ENCODE measurements around the gene DYNC1H1.
"Not testable (repeated sequence)": the region's sequence is repeated elsewhere in the genome, so short reads cannot be mapped to it uniquely, and the experiment has no call there.

DYNC1H1 gene

DNA sequence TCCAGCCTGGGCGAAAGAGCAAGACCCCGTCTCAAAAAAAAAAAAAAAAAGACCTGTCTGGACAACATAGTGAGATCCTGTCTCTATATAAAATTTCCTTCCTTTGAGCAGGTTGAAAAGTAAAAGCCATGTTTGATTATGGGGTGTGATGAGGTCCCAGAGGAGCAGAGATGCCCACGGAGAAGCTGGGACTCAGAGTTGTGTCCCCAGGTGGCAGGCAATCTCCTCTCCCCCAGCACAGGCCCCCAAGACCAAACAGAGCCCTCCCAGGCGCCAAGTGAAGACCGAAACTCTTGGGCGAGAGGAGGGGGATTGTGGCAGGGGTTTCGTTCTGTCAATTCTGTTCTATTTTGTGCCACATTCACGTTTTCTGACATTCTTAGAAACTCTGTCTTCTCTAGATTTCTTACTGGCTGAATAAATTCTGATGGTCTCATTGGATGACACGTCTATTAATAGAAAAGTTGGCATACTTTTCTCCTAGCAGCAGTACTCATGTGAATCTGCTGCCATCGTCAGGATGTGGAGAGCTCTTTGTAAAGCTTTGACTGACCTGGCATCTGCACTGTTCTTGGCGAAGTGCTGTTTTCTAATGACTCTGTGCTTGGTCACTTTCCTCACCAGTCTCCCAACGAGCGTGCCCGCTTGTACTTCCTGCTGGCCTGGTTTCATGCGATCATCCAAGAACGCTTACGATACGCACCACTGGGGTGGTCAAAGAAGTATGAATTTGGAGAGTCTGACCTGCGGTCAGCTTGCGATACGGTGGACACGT lies 79.1 kb downstream of the DYNC1H1 start:
- DNase-seq: peak in 1 of 6 experiments; percentile 3

DNA sequence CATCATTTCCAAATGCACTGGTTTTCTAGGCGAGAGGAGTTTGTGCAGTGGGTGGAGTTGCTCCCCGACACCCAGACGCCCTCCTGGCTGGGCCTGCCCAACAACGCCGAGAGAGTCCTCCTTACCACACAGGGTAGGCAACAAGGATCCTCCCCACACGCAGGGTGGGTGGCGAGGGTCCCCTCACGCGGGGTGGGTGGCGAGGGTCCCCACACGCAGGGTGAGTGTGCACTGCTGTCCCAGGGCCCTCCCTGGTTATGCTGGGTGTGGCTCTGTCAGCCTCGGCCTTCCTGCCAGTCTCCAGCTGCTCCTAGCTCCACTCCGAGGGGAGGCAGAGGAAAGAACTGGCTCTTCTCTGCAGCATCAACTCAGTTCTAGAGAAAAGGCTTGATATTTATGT lies 80.2 kb downstream of the DYNC1H1 start:
- DNase-seq: no peak

DNA sequence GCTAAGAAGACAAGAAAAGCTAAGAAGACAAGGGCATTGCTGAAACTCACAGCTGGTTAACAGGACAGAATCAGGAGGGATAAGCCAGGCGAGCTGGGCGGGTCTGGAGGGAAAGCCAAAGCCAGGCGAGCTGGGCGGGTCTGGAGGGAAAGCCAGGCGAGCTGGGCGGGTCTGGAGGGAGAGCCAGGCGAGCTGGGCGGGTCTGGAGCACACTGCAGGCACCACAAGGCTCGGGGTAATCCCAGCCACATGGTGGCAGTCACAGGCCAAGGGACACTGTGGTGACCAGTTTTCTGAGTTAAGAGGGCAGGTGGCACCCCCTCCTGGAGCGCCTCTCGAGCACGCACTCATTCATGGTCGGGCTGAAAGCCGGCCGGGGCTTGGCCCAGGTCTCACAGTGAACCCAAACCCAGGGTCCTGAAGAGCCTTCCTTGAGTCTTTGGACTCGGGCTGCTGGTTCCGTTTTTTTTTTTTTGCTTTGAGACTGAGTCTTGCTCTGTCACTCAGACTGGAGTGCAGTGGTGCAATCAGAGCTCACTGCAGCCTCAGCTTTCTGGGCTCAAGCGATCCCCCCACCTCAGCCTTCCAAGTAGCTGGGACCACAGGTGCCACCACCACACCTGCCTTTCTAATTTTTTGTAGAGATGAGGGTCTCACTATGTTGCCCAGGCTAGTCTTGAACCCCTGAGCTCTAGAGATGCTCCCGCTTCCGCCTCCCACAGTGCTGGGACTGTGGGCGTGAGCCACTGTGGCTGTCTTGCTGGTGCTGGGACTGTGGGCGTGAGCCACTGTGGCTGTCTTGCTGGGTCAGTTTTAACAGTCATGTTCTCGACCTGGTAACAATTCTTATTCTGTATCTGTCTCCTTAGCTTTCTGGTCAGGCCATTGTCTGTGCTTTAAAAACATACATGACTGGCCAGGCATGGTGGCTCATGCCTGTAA lies 82.2 kb downstream of the DYNC1H1 start:
- no peak for DNase-seq

DNA sequence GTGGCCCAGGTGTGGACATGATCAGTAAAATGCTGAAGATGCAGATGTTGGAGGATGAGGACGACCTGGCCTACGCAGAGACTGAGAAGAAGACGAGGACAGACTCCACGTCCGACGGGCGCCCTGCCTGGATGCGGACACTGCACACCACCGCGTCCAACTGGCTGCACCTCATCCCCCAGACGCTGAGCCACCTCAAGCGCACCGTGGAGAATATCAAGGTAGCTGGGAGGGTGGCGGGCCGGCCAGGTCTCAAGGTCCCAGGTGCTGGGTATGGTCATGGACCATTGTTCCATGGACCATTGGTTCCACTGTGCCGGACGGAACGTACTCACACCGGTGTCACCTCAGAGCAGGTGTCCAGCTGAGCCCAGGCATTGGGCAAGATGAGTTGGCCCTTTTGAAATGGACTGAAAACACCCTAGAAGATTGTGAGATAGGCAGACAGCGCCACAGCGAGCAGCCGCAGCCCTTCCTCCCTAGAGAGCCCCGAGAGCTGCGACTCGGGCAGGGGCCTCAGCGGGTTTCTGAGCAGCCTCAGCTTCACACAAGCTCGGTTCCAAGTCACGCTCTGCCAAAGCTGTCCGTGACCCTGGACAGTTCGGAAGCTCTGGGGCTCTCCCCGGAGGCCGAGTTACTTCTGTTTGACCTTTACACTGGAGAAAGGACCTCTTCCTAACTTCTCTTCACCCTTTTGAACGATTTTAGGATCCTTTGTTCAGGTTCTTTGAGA lies 83.6 kb downstream of the DYNC1H1 start:
- no peak for DNase-seq

DNA sequence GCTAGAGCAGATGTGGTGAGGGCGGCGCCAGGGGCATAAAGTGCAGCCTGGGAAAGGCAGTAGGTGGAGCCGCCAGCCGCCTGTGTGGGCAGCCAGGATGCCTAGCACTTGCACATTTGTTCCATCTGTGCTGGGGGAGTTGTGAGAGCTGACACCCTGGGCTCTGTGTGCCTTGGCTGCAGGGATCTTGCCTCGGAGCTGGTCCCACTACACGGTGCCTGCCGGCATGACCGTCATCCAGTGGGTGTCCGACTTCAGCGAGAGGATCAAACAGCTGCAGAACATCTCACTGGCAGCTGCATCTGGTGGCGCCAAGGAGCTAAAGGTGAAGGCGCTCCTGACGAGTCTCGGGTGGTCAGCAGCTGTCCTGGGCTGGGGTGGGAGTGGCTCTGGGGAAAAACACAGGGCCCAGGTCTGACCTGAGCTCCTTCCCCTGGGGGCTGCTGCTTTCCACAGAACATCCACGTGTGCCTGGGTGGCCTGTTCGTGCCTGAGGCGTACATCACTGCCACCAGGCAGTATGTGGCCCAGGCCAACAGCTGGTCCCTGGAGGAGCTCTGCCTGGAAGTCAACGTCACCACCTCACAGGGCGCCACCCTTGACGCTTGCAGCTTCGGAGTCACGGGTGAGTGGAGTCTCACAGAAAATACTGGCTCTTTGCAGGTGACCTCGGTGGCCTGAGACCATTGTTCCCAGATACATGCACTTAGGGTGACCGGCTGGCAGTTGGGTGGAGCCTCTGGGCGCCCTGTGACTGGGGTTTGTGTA lies 85.1 kb downstream of the DYNC1H1 start:
- no peak for DNase-seq

DNA sequence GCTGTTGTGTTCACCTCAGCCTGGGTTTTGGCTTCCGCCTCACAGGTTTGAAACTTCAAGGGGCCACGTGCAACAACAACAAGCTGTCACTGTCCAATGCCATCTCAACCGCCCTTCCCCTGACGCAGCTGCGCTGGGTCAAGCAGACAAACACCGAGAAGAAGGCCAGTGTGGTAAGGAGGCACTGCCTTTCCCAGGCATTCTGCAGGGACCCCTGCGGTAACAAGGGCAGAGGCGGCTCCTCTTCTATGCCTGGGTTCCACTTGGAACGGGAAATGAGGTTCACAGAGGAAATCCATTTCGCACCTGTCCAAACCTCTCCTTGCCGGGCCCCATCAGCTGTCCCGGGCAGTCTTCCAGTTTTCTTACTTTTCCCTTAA lies 85.6 kb downstream of the DYNC1H1 start:
- DNase-seq: no peak

DNA sequence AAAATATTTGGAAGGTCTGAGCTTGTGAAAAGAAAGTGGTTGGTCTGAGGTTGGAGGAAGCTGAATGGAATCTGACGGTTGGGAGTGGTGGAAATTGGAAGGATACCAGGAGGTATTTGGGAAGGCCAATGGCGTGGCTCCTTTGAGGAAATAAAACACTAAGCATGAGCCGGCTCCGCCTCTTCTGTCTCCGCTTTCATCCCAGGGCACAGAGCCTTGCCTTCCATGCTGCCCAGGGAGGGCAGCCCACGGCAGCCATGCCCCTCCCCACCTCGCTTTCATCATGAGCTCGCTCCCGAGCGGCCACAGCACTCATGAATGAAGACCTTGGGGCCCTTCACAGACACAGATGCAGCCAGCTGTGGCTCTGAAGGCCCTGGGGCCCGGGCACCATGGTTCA lies 86.3 kb downstream of the DYNC1H1 start:
- DNase-seq: no peak

DNA sequence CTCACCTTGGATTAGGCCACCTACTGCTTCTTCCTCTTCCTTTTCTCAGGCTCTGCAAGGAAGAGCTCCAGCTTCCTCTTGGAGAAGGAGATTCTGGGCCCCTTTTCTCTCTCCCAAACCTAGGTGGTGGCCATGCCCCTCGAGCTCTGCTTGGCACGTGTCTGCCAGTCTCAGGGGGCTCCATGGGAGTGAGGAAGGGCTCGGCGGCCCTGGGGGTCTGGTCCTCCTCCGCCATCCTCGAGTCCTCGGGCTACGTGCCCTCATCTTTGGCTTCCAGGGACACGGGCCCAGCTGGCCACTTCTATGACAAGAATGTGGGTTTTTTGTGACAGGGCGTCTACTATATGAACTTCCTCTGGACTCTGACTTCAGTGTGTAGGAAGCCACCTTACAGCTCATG lies 88.1 kb downstream of the DYNC1H1 start:
- no peak for DNase-seq

DNA sequence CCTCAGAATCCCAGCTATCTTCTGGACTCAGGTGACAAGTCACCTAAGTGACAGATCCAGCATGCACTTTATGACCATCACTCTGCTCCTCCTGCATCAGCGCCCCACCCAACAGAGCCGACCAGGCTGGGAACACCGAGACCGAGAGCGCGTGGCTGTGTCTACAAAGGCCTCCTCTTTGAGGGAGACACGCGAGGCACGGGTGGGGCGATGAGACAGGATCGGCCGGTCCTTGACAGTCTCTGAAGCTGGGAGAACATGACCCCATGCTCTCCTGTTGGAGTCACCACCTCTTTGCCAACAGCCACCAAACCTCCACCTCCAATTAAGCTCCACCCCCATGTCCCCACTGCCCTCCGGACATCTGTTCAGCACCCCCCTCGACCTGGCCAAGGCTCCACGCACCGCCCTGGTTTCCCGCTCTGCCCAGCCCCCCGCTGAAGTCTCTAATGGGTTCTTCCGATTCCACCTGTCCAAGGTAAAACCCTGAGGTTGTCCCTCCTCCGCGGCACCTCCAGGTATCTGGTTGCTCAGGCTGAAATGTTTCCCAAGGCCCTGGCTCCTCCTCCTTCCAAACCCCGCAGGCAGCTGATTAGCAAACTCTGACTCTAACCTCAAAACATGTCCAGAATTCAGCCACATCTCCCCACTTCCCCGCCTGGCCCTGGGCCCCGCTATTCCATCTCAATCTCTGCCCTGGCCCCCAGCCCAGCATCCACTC lies 91.0 kb downstream of the DYNC1H1 start:
- DNase-seq: no peak

DNA sequence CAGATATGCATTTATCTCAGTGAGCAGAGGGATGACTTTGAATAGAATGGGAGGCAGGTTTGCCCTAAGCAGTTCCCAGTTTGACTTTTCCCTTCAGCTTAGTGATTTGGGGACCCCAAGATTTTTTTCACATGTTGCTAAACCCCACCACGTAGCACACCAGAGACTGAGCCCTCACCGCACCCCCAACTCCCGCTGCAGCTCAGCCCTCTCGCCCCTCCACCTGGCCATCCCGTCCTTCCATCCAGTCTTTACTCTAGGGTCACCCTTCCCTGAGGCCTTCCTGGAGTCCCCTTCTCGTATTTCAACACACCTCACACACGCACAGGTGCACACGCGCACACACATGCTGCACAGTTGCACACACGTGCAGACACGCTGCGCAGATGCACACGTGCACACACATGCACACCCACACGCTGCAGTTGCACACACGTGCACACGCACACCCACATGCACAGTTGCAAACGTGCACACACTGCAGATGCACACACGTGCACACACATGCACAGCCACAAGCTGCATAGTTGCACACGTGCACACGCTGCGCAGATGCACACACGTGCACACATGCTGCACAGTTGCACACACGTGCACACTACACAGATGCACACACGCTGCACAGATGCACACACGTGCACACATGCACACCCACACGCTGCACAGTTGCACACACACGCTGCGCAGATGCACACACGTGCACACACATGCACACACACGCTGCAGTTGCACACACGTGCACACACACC lies 92.5 kb downstream of the DYNC1H1 start:
- no peak for DNase-seq

DNA sequence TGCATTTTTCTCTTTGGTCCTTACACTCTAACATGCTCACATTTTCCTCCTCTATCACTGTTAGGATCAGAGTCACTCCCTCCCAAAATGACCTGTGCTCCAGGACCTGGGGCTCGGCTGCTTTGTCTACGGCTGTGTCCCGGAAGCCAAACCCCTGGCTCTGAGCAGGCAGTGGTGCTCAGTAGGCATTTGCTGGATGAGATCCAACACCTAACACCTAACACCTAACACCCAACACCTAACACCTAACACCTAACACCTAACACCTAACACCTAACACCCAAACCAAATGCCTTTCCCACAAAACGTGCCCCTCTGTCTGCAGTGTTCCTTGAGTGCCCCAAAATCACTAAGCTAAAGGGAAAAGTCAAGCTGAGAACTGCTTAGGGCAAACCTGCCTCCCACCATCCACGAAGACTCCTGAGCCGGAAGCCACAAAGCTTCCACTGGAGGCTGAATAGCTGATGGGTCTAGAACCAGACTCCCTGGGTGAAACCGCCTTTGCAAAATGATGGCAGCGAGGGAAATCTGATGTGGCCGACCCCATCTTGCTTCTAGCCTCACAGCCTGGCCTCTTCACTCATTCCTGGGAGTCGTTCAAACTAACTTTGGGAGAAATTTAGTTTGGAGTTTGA lies 93.2 kb downstream of the DYNC1H1 start:
- DNase-seq: no peak

DNA sequence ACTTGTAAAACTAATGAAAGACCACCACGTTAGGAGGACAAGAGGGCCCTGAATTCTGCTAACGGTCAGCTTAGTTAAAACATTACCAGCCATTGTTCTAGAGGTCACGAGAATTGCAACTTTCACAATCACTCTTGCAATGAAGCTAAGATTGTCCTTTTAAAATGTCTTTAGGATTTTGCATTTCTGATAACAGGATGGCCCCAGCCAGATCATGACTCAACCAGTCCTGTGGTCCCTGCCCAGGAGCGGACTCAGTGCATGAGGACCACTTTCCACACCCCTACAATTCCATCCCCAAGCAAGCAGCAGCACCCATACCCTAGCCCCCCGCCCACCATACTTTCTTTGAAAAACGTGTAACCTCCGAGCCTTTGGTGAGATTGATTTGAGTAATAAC lies 93.8 kb downstream of the DYNC1H1 start:
- no peak for DNase-seq

DNA sequence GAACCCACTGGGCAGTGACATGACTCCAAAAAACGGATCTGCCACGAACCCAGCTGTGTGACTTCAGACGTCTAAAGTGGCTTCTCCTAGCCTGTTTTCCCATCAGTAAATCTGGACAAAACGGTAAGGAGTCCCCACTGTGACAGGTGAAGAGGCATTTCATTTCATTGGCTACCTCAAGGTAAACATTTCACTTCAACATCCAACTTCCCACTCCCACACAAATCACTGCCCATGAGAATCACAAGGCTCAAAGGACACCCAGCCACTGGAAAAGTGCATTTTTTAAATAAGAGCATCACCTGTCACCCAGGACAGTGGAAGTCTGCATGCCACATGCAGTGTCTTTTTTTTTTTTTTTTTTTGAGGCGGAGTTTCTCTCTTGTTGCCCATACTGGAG lies 94.6 kb downstream of the DYNC1H1 start:
- no peak for DNase-seq

DNA sequence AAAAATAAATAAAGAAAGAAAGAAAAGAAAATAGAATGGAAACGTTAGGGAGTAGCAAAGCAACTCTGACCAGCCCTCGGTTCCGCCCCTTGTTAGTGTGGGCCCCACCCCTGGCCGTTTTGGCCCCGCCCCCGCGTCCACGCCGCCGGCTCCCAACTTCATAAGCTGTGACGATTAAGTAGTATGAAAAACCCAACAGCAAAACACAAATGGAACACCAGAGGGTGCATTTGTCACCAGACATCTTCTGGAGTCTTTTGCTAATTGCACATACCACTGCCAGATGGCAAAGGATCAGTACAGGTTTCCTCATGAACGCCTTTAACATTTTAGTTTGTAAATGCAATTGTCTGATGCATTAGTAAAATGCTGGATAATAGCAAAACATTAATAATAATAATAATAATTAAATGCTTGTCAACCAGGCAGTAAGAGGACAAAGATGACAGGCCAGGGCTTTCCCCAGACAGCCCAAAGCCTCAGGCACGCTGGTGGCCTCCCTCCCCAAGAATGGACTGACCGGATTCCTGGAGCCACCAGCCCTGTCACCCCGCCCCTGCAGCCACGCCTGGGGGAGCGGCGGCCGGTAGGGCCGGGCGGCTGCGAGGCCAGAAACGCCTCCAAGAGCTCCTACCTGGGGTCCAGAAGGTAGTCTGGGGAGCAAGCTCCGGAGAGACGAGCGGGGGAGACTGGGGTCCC lies 98.9 kb downstream of the DYNC1H1 start:
- DNase-seq: peak; percentile 42 to 72 (median 56)

DNA sequence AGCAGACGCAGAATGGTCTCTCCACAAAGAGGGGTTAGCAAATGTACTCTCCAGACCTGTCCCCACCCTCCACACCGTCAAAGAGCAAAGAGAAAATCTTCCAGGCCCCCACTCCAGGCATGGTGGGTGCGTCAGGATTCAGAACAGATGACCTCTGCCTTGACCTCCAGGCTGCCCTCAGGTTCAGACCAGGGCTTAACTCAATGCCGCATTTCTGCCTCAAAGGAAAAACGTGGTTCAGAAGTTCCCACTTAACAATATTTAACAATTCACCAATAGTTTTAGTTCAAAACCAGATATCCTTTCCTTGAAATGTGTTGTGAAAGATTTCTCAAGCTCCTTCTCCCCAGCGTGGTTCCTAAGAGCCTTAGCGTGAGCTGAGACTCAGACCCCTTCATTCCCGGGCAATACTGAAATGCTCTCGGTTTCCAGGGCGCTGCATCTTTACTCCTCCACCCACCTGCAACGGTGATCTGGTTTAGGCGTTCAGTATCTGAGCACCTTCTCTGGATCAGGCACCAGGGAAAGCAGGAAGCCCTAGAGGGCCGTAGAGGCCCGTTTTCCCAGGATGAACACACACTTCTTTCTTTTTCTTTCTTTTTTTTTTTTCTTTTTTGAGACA lies 99.5 kb downstream of the DYNC1H1 start:
- no peak for DNase-seq

DNA sequence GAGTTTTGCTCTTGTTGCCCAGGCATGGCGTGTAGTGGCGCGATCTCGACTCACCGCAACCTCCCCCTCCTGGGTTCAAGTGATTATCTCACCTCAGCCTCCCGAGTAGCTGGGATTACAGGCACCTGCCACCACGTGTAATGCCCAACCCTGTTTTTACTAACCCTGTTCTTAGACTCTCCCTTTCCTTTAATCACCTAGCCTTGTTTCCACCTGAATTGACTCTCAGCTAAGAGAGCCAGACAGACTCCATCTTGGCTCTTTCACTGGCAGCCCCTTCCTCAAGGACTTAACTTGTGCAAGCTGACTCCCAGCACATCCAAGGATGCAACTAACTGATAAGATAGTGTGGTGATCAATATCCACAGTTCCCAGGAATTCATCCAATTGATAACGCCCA lies 100.2 kb downstream of the DYNC1H1 start:
- not testable (repeated sequence) for DNase-seq

DNA sequence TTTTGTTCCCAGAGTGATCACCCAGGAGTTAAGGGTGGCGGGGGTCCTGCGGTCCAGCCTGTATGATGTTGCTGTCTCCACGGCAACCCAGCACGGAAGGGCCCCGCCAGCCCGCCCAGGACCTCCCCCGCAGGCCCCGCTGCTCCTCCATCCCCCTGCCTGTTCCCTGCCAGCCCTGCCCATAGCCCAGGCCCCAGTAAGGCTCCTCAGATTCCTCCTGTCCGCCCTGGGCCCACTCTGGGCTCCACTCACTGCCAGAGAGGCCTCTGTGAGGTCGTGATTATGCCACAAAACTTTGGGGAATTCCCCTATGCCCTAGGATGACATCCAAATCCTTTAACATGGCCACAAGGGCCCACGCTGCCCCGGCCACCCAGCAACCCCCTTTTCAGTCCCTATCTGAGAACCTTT lies 101.7 kb downstream of the DYNC1H1 start:
- no peak for DNase-seq

DNA sequence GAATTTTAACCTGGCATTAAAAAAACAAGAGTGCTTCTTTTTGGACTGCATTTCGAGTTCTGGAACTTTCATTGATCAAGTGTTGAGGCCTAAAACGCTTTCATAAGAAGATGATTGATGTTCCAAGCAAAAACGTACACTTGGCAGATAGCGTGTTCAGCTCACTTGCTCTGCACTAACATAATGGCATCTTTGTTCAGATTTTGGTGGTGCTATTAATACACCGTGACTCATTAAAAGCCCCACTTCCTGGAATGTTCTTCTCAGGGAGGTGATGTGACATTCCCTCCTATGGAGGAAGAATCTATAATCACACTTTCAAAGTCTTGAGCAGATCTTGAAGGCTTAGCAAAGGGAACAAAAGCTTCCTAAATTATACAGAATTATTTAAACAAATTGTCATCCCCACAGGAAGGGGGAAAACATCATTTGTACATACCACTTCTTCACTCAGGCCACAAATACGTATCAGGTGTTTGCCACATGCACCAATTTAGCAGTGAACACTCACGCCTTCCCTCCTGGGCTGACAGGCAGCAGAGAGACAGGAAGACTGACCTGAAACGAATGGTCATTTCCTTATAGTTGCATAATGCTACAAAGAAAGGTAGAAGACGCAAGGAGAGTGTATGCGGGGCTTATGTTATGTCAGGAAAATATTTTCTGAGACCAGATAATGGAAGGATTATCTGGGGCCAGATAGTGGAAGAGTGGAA lies 107.1 kb downstream of the DYNC1H1 start:
- DNase-seq: no peak
